H9 (cell line): ENCODE measurements around the gene HIPK2. TPM values are rescaled to one million over a fixed set of nuclear protein-coding genes. Genes with fewer than 3 reads are reported as not detected.

ENCODE experiments used
- DNase-seq: peaks from one replicate; pipeline ENCODE4 v3.0.0-alpha.2; 2017
- H2AFZ ChIP-seq: one replicate; pipeline ENCODE4 v1.6.1; 2013; ENCODE audit warnings: mild to moderate bottlenecking, low read length, control low read depth, moderate library complexity
- H2AK5ac ChIP-seq: 2 replicates; pipeline ENCODE4 v1.6.1; 2013; ENCODE audit warnings: low read length, control low read depth, mixed read lengths; ENCODE audit not compliant: insufficient read length
- H2BK120ac ChIP-seq: one replicate; pipeline ENCODE4 v1.6.1; 2013; ENCODE audit warnings: low read depth, mild to moderate bottlenecking, low read length, control low read depth, inconsistent platforms; ENCODE audit not compliant: poor library complexity, severe bottlenecking
- H2BK12ac ChIP-seq: 2 replicates; pipeline ENCODE4 v1.6.1; 2013; ENCODE audit warnings: low read length, control low read depth, mixed read lengths, low read depth; ENCODE audit not compliant: insufficient read length
- H2BK15ac ChIP-seq: 2 replicates; pipeline ENCODE4 v1.6.1; 2013; ENCODE audit warnings: low read depth, low read length, control low read depth
- H2BK20ac ChIP-seq: one replicate; pipeline ENCODE4 v1.6.1; 2013; ENCODE audit warnings: low read depth, mild to moderate bottlenecking, low read length, control low read depth, inconsistent platforms; ENCODE audit not compliant: poor library complexity, severe bottlenecking
- H2BK5ac ChIP-seq: 2 replicates; pipeline ENCODE4 v1.6.1; 2013; ENCODE audit warnings: low read length, control low read depth, mixed read lengths; ENCODE audit not compliant: insufficient read length
- H3K14ac ChIP-seq: 2 replicates; pipeline ENCODE4 v1.6.1; 2013; ENCODE audit warnings: low read length, control low read depth; ENCODE audit not compliant: insufficient read depth
- H3K18ac ChIP-seq: 2 replicates; pipeline ENCODE4 v1.6.1; 2013; ENCODE audit warnings: low read depth, mild to moderate bottlenecking, mixed read lengths, low read length, control low read depth; ENCODE audit not compliant: insufficient read length
- H3K23ac ChIP-seq: 2 replicates; pipeline ENCODE4 v1.6.1; 2013; ENCODE audit warnings: low read length, control low read depth, mixed read lengths, low read depth; ENCODE audit not compliant: insufficient read length
- H3K23me2 ChIP-seq: 2 replicates; pipeline ENCODE4 v1.6.1; 2013; ENCODE audit warnings: low read depth, mild to moderate bottlenecking, mixed read lengths, low read length, control low read depth; ENCODE audit not compliant: insufficient read length, poor library complexity, severe bottlenecking
- H3K27ac ChIP-seq: 2 replicates; pipeline ENCODE4 v1.5.1; 2013; ENCODE audit warnings: low read length, control low read depth, mixed read lengths, low read depth; ENCODE audit not compliant: insufficient read length
- H3K27me3 ChIP-seq: 2 replicates; pipeline ENCODE4 v1.6.1; 2013; ENCODE audit warnings: low read length, control low read depth, inconsistent platforms; ENCODE audit not compliant: insufficient read depth
- H3K4ac ChIP-seq: 2 replicates; pipeline ENCODE4 v1.6.1; 2013; ENCODE audit warnings: low read depth, mild to moderate bottlenecking, control low read depth, inconsistent platforms, low read length, moderate library complexity
- H3K4me1 ChIP-seq: 2 replicates; pipeline ENCODE4 v1.6.1; 2013; ENCODE audit warnings: low read length, control low read depth, inconsistent platforms; ENCODE audit not compliant: insufficient read depth
- H3K4me2 ChIP-seq: 2 replicates; pipeline ENCODE4 v1.6.1; 2013; ENCODE audit warnings: low read length, control low read depth, mixed read lengths; ENCODE audit not compliant: insufficient read length, insufficient read depth
- H3K56ac ChIP-seq: 2 replicates; pipeline ENCODE4 v1.6.1; 2013; ENCODE audit warnings: low read depth, mild to moderate bottlenecking, mixed read lengths, low read length, control low read depth; ENCODE audit not compliant: insufficient read length
- H3K79me1 ChIP-seq: 2 replicates; pipeline ENCODE4 v1.6.1; 2013; ENCODE audit warnings: low read depth, mild to moderate bottlenecking, moderate library complexity, low read length, control low read depth, inconsistent platforms; ENCODE audit not compliant: insufficient read depth, poor library complexity, severe bottlenecking
- H3K79me2 ChIP-seq: 2 replicates; pipeline ENCODE4 v1.6.1; 2013; ENCODE audit warnings: low read length, control low read depth, inconsistent platforms; ENCODE audit not compliant: insufficient read depth
- H3K9ac ChIP-seq: 2 replicates; pipeline ENCODE4 v1.6.1; 2013; ENCODE audit warnings: low read length, control low read depth, mixed read lengths; ENCODE audit not compliant: insufficient read length; ENCODE audit errors: extremely low read depth
- H3K9me3 ChIP-seq: one replicate; pipeline ENCODE4 v1.6.1; 2013; ENCODE audit warnings: low read depth, low read length, inconsistent platforms; ENCODE audit not compliant: control insufficient read depth
- H3T11ph ChIP-seq: one replicate; pipeline ENCODE4 v1.6.1; 2013; ENCODE audit warnings: mild to moderate bottlenecking, low read length, control low read depth, inconsistent platforms
- H4K20me1 ChIP-seq: one replicate; pipeline ENCODE4 v1.6.1; 2013; ENCODE audit not compliant: control insufficient read depth, insufficient read length, insufficient read depth
- H4K5ac ChIP-seq: 2 replicates; pipeline ENCODE4 v1.6.1; 2013; ENCODE audit warnings: low read depth, mild to moderate bottlenecking, mixed read lengths, low read length, control low read depth; ENCODE audit not compliant: insufficient read length
- H4K8ac ChIP-seq: replicated peaks from 2 replicates; pipeline ENCODE4 v1.6.1; 2013; ENCODE audit warnings: low read length, control low read depth, mixed read lengths, low read depth; ENCODE audit not compliant: insufficient read length
- H4K91ac ChIP-seq: 2 replicates; pipeline ENCODE4 v1.6.1; 2013; ENCODE audit warnings: low read depth, mild to moderate bottlenecking, moderate library complexity, mixed read lengths, low read length, control low read depth; ENCODE audit not compliant: insufficient read length
- H3K27ac Mint-ChIP-seq, 3 experiments: 2 replicates in 2 of 3; 3 replicates in 1 of 3; pipeline ENCODE4 v1.8.0; 2020 to 2021; ENCODE audit warnings: mixed read lengths in 3 of 3, mild to moderate bottlenecking in 1 of 3, moderate library complexity in 1 of 3
- H3K27me3 Mint-ChIP-seq: 2 replicates; pipeline ENCODE4 v1.8.0; 2021; ENCODE audit warnings: low read depth, mild to moderate bottlenecking, moderate library complexity, mixed read lengths
- H3K36me3 Mint-ChIP-seq, 3 experiments: 2 replicates in 2 of 3; 3 replicates in 1 of 3; pipeline ENCODE4 v1.8.0; 2020 to 2021; ENCODE audit warnings: low read depth in 3 of 3, mixed read lengths in 3 of 3; ENCODE audit not compliant: insufficient read depth in 1 of 3
- H3K4me1 Mint-ChIP-seq, 2 experiments: 2 replicates each; pipeline ENCODE4 v1.8.0; 2020; ENCODE audit warnings: mixed read lengths in 2 of 2
- H3K4me3 Mint-ChIP-seq, 2 experiments: 2 replicates in 1 of 2; 3 replicates in 1 of 2; pipeline ENCODE4 v1.8.0; 2020 to 2021; ENCODE audit warnings: mild to moderate bottlenecking in 2 of 2, mixed read lengths in 2 of 2, moderate library complexity in 1 of 2
- H3K9me3 Mint-ChIP-seq, 2 experiments: 2 replicates in 1 of 2; 3 replicates in 1 of 2; pipeline ENCODE4 v1.8.0; 2020; ENCODE audit warnings: mild to moderate bottlenecking in 2 of 2, mixed read lengths in 2 of 2, moderate library complexity in 1 of 2
- WGBS: extraction: QIAGEN DNeasy Blood & Tissue Kit; methylation state at CpG from one replicate; pipeline ENCODE4 v1.1.7; 2013; ENCODE audit warnings: missing lambda C conversion rate, low lambda C conversion rate, mixed read lengths; ENCODE audit not compliant: insufficient read length; ENCODE audit errors: extremely low coverage; 5-methylcytosine and 5-hydroxymethylcytosine counted together
- total RNA-seq: library from RNA; stranded (reverse); gene quantifications from 2 replicates; pipeline ENCODE4 v1.2.1, GENCODE V29; 2021
- TF ChIP-seq, protein P1 (sequence below): fragments of 200-600 bp; sonication (generic); conservative IDR thresholded peaks from 3 replicates; pipeline ENCODE4 v1.8.0; 2021; ENCODE audit warnings: antibody characterized with exemption, mild to moderate bottlenecking

Gene HIPK2
- total RNA-seq, 1 experiment from 2014 or later, result 21.9 TPM

DNA sequence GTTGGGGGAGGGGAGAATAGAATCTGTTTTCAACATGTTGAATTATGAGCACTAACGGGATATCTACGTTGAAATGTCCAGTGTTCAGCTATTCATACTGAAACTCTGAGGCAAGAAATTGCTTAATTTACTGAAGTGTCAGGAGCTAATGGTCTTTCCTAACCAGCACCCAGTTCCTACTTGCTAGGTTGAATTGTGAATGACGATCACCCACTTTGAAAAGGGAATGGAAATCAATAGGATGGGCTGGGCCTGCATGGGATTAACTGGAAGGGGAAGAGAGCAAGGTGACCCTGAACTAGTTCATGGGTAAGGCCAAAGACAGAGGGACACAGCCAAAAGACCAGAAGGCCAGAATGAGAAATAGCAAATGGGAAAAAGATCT lies 51.3 kb downstream of the HIPK2 start:
- no peak overlapping the region for H3K18ac ChIP-seq
- H2BK15ac ChIP-seq, result no peak overlapping the region
- no peaks in the 10 kb centered on the region for H3K23me2 ChIP-seq
- H2AFZ ChIP-seq, result no peak overlapping the region
- TF ChIP-seq, protein P1, sequence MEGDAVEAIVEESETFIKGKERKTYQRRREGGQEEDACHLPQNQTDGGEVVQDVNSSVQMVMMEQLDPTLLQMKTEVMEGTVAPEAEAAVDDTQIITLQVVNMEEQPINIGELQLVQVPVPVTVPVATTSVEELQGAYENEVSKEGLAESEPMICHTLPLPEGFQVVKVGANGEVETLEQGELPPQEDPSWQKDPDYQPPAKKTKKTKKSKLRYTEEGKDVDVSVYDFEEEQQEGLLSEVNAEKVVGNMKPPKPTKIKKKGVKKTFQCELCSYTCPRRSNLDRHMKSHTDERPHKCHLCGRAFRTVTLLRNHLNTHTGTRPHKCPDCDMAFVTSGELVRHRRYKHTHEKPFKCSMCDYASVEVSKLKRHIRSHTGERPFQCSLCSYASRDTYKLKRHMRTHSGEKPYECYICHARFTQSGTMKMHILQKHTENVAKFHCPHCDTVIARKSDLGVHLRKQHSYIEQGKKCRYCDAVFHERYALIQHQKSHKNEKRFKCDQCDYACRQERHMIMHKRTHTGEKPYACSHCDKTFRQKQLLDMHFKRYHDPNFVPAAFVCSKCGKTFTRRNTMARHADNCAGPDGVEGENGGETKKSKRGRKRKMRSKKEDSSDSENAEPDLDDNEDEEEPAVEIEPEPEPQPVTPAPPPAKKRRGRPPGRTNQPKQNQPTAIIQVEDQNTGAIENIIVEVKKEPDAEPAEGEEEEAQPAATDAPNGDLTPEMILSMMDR, result no peak
- H4K5ac ChIP-seq, result no peak overlapping the region
- no peak overlapping the region for H2BK5ac ChIP-seq
- no peaks in the 10 kb centered on the region for H3K27me3 ChIP-seq
- Mint-ChIP-seq H3K27ac (no peak overlapping the region), H3K4me1 (peaks cover 28 to 29% of the 10 kb centered on the region in 2 experiments), H3K27me3 (no peaks in the 10 kb centered on the region), H3K36me3 (peaks cover 0 to 11% (median 5%) of the 10 kb centered on the region in 3 experiments; a peak in 5 of 7 replicates), H3K4me3 (no peak overlapping the region), H3K9me3 (no peaks in the 10 kb centered on the region; a peak in 1 of 5 replicates)
- DNase-seq, result no peak
- no peaks in the 10 kb centered on the region for H4K20me1 ChIP-seq
- no peaks in the 10 kb centered on the region for H3K79me1 ChIP-seq
- no peak overlapping the region for H3K23ac ChIP-seq
- no peak overlapping the region for H3K9ac ChIP-seq
- H2AK5ac ChIP-seq, result no peak overlapping the region
- no CpG with 5 or more reads among the region's 3 CpGs for WGBS
- H4K8ac ChIP-seq, result no peak overlapping the region
- H3K4me2 ChIP-seq, result no peak overlapping the region
- no peaks in the 10 kb centered on the region; the same call in 1 of the 2 replicates for H3K4me1 ChIP-seq
- no peak overlapping the region for H4K91ac ChIP-seq
- H2BK120ac ChIP-seq, result no peak overlapping the region
- H3K4ac ChIP-seq, result no peak overlapping the region
- no peak overlapping the region for H3K14ac ChIP-seq
- no peak overlapping the region for H3K56ac ChIP-seq
- H3K79me2 ChIP-seq, result no peaks in the 10 kb centered on the region
- H3K9me3 ChIP-seq, result no peaks in the 10 kb centered on the region
- H2BK12ac ChIP-seq, result no peak overlapping the region
- H3T11ph ChIP-seq, result no peak overlapping the region
- no peak overlapping the region for H2BK20ac ChIP-seq
- no peak overlapping the region for H3K27ac ChIP-seq
